Activated gamma-delta T cell treated with anti-CD3 and anti-CD28 coated beads, Interleukin-2, amount 50 U/mL, for 16 hours (primary cell): ENCODE data around the gene OR4D1.

Experiments
- DNase-seq: peaks from one replicate; pipeline ENCODE4 v3.0.0-alpha.2; 2020; ENCODE audit warnings: low read depth

The OR4D1 gene

GRCh38 chr17:58153671-58154070, 5.5 kb downstream of the OR4D1 start:
- DNase-seq: no peak

DNA sequence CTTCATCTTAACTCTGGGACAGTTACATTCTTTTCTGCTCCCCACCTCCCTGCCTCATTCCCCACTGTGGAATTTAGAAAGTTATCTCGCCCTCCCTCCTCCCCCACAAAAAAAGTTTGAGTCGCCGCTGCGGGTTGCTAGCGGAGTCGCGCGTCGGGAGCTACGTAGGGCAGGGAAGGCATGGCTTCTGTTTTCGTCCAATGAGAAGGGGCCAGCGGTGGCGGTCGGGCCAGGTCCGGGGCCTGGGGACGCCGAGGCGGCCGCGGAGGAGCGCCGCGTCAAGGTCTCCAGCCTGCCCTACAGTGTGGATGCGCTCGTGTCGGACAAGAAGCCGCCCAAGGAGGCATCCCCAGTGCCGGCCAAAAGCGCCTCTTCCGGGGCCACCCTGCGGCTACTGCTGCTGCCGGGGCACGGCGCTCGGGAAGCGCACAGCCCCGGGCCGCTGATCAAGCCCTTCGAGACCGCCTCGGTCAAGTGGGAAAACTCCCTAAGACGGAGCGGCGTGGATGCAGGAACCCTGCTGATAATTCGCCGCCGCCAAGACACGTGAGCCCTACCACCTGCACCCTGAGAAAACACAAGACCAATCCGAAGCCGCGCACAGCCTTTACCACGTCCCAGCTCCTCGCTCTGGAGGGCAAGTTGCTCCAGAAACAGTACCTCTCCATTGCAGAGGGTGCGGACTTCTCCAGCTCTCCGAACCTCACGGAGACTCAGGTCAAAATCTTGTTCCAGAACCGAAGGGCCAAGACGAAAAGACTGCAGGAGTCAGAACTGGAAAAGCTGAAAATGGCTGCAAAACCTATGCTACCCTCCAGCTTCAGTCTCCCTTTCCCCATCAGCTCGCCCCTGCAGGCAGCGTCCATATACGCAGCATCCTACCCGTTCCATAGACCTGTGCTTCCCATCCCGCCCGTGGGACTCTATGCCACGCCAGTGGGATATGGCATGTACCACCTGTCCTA, 8.9 kb downstream of the OR4D1 start:
- peak; percentile 31 for DNase-seq

- DNase-seq: no peak
These were observed 10.0 kb downstream of the OR4D1 start for GRCh38 chr17:58158181-58158580.

DNA sequence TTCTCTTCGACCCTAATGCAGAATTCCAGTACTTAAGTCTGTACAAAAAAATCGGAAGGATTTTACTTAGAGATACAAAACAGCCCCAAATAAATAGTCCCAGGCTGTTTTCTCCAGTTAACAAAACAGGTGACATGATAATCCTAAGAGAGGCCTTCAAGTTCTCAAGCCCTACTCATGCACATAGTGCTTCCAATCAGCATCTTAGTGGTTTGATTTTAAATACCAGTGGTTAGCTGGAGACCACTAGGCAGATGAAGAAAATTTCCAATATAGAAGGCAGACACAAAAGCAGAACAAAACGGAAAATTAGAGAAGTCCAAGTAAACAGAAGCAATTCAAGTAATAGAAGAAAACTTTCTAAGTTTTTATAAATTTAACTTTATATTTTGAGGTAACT, 13.4 kb downstream of the OR4D1 start:
- no peak for DNase-seq

DNA sequence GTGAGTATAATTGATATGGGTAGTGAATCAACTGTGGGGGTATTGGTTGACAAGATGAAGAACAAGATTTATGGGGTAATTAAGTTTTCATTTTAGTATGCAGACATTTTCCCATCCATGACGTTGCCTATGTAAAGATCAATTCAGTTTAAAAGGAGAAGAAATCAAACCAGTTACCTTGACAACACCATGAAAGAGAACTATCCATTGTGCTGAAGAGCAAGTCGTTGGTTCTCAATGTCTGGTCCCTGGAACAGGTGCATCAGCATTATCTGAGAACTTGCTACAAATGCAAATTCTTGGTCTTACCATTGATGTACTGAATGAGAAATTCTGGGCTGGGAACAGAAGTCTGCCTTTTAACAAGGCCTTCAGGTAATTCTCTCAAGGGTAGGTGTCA, 17.8 kb downstream of the OR4D1 start:
- DNase-seq: no peak

GRCh38 chr17:58166682-58167081, 18.5 kb downstream of the OR4D1 start, which contains the start of gene OR4D2:
OR4D2 (plus strand) TSS chr17:58166982; CDS start chr17:58169656, 2,674 bp downstream.
- DNase-seq: no peak

DNA sequence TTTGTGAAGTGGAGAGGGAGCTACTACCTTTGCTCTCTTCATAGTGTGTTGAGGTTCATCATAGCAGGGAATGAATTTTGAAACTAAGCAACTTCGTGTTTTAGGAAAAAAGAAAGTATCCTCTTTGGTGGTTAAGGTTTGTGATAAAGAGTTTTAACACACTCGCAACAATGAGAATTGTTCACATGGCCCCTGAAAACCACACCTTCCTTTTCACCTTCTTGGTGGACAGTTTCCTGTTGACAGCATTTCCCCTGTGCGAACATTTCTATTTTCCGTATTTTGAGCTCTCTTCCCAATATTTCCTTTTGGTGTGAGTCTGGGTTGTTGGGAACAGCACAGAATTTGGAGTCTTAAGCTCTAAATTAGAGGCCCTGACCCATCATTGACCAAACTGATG, 22.4 kb downstream of the OR4D1 start:
- DNase-seq: no peak

DNA sequence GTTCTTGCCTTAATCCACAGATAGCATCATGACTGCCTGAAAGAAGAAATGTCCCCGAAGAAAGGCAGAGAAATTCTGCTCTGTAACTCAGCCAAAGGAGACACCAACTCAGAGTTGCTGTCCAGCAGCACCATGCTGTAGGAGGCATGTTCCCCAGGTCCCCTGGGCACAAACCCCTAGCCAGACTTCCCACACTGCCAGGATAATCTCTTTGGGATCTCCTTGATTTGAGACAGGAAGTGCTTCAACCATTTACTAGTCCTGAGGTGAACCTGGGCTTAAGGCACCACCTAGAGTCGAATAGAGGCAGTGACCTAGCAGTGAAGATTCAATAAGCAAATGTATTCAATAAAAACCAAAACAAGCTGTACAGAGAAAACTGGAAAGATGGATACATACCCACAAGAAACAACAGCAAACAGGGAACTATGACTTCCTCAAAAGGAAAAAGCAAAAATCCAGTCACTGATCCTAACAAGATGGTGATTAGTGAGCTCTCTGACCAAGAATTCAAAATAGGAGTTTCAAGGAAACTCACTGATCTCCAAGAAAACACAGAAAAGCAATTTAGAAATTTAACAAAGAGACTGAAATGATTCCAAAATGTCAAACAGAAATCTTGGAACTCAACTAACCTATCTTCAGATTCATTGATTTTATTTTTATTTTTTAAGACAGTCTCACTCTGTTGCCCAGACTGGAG, 24.3 kb downstream of the OR4D1 start:
- DNase-seq: peak; percentile 13

- DNase-seq: no peak
These were observed 26.7 kb downstream of the OR4D1 start for GRCh38 chr17:58174871-58175270.

- DNase-seq: no peak
These were observed 28.0 kb downstream of the OR4D1 start for GRCh38 chr17:58176200-58176599.

DNA sequence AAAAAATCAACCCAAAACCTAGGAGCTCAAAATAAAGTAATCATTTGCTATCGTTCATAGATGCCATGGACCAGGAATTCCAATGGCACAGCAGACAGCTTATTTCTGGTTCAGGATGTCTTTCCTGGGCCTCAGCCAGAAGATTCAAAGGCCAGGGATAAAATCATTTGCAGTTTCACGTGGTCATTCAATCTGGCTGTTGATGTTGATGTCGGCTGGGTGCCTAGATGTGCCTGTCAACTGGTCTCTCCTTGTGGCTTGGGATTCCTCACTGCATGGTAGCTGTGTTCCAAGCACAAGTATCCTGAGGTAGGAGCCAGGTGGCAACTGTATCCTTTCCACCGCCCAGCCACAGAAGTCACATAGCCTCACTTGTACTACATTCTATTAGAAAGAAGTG, 33.6 kb downstream of the OR4D1 start:
- no peak for DNase-seq

DNA sequence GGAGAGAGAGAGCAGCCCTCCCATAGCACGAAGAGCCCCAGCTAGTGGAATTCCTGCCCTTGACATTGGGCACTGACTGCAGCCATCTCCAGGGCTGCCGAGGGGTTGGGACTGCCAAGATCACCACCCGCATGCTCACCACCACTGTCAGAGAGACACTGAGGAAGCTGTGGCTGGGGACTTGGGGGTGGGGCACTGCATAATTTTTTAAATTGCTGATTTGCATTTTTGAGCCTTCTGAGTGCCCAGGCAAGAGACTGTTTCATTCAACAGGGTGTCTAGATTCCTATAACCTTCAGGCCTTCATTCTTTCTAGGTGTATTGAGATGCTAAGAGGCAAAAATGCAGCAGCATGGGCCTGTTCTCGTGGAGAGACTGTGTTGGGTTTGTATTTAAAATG, 35.3 kb downstream of the OR4D1 start:
- no peak for DNase-seq

DNA sequence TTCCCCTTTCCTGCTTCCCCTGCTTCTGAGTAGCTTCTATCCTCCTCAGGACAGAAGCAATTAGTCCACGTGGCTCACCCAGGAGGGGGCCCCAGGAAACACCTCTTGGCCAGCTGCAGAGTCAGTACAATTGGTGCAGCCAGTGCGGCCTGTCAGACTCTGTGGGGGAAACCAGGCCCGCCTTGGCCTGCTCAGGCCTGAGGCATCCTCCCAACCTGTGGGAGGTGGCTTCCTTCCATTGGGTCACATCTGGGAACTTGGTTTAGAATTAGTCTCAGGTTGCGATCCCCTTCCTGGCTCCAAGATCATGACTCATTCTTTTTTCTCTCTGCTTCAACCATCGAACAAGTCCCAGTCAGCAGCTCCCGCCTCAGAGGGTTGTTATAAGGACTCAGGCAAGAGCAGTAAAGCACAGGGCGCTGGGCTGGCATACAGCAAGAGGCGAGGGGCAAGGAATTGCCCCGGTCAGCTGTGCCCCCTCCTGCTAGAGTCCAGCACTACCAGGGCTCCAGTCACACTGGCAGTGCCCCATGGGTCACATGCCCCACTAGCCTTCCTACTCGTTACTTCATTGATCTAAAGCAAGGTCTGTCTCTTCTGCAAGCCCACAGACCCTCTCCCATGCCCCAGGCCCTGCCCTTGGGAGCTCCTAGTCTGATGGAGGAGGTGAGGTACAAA, 36.3 kb downstream of the OR4D1 start:
- DNase-seq: no peak

- no peak for DNase-seq
These were observed 37.0 kb downstream of the OR4D1 start for GRCh38 chr17:58184986-58185761.

GRCh38 chr17:58186591-58186990, 38.4 kb downstream of the OR4D1 start:
- DNase-seq: no peak

DNA sequence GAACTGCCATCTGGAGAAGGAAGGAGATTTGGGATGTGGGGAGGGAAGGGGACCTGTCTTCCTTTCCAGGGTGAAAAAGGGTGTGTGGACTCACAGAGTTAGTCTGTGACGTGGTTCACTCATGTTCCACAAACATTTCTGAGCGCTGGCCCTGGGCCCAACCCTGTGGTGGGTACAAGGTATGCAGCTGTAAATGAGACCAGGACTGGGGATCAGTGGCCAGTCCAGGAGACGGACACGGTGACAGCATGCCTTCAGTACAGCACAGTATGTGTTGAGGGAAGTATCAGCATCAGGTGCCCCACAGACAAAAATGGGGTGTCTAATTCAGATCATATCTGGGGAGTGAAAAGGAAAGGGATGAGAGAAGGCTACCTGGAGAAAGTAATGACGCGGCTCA, 38.9 kb downstream of the OR4D1 start:
- DNase-seq: no peak

GRCh38 chr17:58187675-58188074, 39.5 kb downstream of the OR4D1 start:
- no peak for DNase-seq

GRCh38 chr17:58189436-58190146, 41.4 kb downstream of the OR4D1 start:
- DNase-seq: no peak

GRCh38 chr17:58191241-58191896, 43.2 kb downstream of the OR4D1 start:
- DNase-seq: no peak

GRCh38 chr17:58192612-58193011, 44.4 kb downstream of the OR4D1 start, which contains the start of gene EPX:
EPX (plus strand) TSS chr17:58192726; CDS start chr17:58192847, 121 bp downstream.
- DNase-seq: no peak
